22Rv1 (cell line): ENCODE data around the gene NAA50.

Source experiments
- CTCF ChIP-seq: fragments of 450-650 bp; IDR thresholded peaks from 2 replicates; pipeline ENCODE4 v1.5.1; 2017; ENCODE audit warnings: mild to moderate bottlenecking
- ZFX ChIP-seq: fragments of 450-650 bp; IDR thresholded peaks from 2 replicates; pipeline ENCODE4 v1.6.1; 2017; ENCODE audit warnings: antibody characterized with exemption, borderline replicate concordance

GRCh38 chr3:113751141-113751540 is 5.1 kb upstream of the NAA50 start:
- TF ChIP-seq CTCF (no peak), ZFX (no peak)
